GM18508 (cell line): ENCODE results near the gene HOTAIR.

Experiments
- ATAC-seq: cut with Tn5 transposase; IDR thresholded peaks from one replicate; pipeline ENCODE4 v1.9.1; 2021; ENCODE audit warnings: moderate number of reproducible peaks; ENCODE audit not compliant: insufficient read depth, unreplicated experiment

HOTAIR gene

GRCh38 chr12:53974084-53975063 is at the start of gene HOTAIR:
Gene HOTAIR, minus strand, starts transcription at chr12:53974954.
- no peak for ATAC-seq

DNA sequence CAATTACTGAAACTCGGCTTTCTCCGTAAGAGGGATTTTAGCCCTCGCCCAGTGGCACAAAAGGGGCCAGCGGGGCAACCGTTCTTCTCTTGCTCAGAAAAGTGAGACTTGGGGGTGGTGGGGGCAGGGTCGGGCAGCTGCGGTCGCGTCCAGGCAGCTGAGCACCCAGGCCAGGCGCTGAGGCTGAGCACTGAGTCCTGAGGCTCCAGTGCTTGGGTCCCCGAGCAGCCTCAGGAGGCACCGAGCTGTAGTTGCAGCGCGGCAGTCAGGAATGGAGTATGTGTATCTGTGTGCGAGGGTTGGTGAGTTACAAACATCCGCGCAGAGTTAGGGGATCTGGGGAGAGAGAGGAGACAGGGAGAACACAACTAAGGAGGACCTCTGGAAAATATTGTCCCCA is 49.4 kb upstream of the HOTAIR start:
- no peak for ATAC-seq

DNA sequence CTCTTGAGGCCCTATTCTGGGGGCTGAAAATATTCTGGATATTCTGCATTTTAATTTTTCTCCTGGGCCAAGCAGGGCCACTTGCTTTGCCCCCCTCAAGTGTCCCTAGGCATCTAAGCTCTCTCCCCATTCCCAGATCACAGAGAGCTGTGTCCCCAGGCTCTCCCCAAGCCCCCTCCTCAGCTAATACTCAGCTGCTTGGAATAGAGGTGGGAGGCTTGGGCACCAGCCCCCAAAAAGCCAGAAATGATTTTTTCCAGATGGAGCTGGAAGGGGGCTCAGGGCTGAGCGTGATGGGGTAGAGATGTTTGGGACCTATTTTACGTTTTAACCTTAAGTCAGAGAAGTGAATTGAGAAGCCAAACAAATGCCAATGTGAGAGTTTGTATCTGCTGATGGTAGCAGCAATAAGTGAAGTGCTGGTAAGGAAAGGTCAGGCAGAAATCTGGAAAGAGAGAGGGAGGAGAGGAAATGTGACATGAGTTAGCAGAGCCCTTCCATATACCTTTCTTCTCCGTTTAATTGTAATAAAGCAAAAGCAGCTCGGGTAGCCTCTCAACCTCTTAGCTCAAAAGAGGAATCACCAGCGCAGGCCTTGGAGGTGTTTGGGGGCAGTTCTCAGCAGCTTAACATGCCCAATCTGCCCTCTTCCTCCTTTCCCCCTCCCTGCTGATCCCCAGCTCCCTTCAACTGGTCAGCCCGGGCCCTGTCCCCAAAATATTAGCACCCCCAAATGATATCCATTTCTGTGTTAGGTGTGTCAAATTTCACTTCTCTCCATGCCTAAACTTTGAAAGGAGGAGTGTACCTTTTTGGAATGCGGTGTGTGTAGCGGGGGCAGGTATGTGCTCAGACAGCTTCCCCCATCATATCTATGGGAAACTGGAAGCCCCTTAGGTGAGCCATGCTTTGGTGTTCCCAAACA is 48.5 kb upstream of the HOTAIR start:
- ATAC-seq: no peak

GRCh38 chr12:54021432-54022013 is 46.8 kb upstream of the HOTAIR start:
- ATAC-seq: no peak

- ATAC-seq: no peak
Measured at GRCh38 chr12:54020591-54021405, 46.0 kb upstream of the HOTAIR start.

DNA sequence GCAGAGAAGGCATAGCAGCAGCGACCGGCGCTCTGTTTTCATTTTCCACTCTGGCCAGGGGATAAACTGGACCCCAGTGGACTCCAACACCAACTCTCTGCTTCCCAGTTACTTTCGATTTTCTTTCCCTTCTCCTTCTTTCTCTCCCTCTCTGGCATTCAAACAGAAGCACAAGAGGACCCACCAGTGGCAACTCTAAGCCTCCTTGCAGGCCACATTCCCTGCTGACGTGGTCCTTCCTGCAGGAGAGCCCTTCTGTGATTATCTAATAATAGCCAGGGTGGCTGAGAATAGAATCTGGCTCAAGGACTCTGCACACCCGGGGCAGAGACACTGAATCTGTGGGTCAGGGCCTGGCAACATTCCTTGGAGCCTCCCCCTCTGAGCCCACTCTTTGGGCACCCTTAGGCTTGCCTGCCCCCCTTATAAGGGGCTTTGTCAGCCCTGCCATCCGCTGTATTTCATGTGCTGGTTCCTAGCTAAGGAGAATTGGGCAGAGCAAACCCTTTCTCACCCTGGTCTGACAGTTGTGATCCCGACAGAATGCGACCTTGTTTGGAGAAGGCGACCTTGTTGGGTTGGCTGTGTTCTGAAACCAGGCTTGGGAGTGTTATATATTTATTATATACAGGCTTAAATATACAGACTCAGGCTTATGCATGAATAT is 45.3 kb upstream of the HOTAIR start:
- no peak for ATAC-seq

GRCh38 chr12:54019091-54019811 is 44.5 kb upstream of the HOTAIR start:
- no peak for ATAC-seq

- no peak for ATAC-seq
Measured at GRCh38 chr12:54018468-54018984, 43.8 kb upstream of the HOTAIR start.

DNA sequence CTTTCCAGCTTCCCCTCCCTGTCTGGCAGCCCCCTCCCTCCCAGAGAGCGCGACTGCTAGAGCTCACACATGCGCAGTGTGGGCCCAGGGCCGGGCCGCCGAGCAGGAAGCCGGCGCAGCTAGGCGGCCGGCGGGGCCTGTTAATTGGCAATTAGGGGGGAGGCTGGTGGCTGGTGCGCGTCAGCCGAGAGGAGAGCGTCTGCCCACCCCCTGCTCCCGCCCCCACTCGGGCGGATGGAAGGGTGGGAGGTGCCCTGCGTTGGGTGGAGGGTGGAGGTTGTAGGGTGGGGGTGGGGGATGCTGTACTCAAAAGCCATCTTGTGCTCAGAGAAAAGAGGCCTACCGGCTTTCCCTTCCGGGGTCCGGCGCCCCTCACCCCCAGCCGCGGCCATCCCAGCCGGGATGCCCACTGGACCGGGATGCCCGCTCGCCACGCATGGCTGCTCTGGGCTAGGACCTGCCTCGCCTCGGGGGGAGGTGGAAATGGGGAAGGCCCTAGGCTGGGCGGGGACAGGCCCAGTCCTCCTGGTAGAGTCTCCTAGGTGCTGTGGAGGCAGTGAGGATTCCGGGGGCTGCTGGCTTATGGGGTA is 43.2 kb upstream of the HOTAIR start:
- ATAC-seq: peak; percentile 45

GRCh38 chr12:54017027-54017788 is 42.5 kb upstream of the HOTAIR start:
- no peak for ATAC-seq

DNA sequence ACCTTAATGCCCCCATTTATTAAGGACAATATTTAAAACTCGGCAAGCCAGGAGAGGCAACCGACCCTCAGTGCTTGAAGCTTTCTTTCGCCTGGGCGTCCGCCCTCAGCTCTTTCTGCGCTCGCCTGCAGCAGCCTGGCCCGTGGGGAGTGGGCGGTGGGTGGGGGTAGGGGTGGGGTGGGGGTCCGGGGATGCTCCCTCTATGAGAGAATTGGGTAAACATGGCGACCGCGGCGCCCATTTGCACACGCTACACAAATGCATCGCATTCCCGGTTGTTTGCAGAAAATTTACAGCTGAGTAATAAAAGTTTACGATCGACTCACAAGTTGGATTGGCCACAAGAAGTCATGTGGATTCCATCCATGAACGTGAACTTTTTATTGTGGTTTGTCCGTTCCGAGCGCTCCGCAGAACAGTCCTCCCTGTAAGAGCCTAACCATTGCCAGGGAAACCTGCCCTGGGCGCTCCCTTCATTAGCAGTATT is 41.8 kb upstream of the HOTAIR start:
- ATAC-seq: no peak

DNA sequence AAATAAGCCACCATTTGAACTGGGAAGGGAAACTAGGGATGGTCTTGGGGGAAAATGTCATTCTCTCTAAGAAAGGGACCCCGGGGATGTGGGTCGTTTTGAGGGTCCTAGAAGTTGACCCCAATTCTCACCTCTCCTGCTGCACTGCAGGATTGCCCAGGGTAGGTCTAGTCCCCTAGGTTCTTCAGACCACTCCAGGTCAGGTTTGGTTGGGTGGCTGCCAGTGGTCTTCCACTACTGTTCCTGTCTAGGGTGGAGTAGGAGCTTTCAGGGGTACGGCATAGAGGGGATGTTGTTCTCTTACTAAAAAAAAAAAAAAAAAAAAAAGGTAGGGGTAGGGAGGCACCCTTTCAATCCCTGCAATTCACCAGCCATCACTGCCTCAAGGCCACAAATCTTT is 41.3 kb upstream of the HOTAIR start:
- no peak for ATAC-seq

GRCh38 chr12:54015018-54015931 is 40.5 kb upstream of the HOTAIR start:
- ATAC-seq: no peak

- ATAC-seq: no peak
Measured at GRCh38 chr12:54014377-54015017, 39.7 kb upstream of the HOTAIR start.

DNA sequence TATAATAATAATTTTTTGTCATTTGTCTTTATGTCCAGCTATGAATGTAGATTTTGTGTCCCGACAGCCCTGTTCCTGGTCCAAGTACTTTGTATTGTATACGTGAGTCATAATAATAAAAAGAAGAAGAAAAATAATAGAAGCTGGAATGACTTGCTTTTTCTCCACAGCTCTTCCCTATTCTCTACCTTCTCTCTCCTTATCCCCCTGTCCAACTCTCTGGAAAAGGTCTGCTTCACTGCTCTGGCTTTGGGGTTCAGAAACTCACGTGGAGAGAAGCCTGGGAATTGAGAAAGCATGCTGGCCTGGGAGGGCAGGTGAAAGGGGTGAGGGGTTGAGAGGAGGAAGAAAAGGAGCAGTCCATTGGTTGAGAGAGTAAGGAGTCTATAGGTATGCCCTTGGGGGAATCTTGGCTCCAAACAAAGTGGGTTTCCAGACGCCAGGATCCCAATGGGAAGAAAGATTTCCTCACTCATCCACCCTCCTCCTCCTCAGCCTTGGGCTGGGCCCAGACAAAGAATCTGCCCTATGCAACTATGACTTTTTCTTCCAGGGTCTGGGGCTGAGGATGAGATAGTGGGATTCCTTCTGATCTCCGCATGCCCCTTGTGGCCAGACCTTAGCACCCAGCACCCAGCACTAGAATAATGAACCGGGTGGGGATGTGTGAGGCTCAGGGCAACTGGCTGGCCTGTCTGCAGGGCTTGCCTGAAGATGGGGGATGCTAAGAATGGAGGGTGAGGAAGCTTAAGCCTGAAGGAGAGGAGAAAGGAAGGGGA is 38.1 kb upstream of the HOTAIR start:
- no peak for ATAC-seq
